Erythroblast (primary cell): Measurements from ENCODE around the gene IQCN.

Source experiments
- DNase-seq, 2 experiments: peaks; one replicate each; lab custom pipeline; 2025; lab: John Stamatoyannopoulos, UW
- GATA1 ChIP-seq: IDR thresholded peaks from 2 replicates; pipeline ENCODE4 v1.6.1; 2011; ENCODE audit warnings: low read depth, mild to moderate bottlenecking, control low read depth, low read length, moderate library complexity
- POLR2A ChIP-seq: IDR thresholded peaks from 2 replicates; pipeline ENCODE4 v1.6.1; 2011; ENCODE audit warnings: mild to moderate bottlenecking, low read length

Gene IQCN

GRCh38 chr19:18274219-18274780, at the start of gene IQCN:
TSS of gene IQCN (minus strand) at chr19:18274452. CDS start at chr19:18269478, 4,974 bp downstream.
- DNase-seq, result no peak

GRCh38 chr19:18322759-18323460, 48.7 kb upstream of the IQCN start, which contains the start of gene LSM4:
TSS of gene LSM4 (minus strand) at chr19:18323076. CDS start at chr19:18323020, 56 bp downstream.
- TF ChIP-seq POLR2A (peak; percentile 84), GATA1 (no peak)
- DNase-seq, result peak; percentile 99

More at GRCh38 chr19:18274219-18274780, at the start of gene IQCN:
- TF ChIP-seq GATA1 (no peak), POLR2A (no peak)

DNA sequence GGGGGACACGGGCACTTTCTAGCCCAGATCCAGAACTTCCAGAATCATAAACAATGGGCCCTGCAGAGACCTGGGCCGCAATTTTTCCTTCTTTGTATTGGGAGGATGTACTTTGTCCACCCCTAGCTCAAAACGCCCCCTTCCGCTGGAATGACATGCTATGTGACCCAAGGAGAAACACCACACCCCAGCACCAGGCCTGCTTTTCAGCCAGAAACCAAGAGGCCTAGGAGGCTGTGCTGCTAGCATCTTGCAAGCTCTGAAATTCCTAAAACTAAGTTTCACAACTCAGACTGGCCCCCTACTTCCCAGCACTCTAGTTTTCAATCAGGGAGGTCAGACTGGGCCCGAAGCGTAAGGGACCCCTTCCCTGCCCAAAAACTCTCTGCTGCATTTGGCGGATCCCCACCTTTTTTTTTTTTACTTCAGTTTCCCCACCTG, 48.1 kb upstream of the IQCN start:
- no peak for TF ChIP-seq GATA1
- no peak for TF ChIP-seq POLR2A
- DNase-seq, result peak; percentile 79 to 80

DNA sequence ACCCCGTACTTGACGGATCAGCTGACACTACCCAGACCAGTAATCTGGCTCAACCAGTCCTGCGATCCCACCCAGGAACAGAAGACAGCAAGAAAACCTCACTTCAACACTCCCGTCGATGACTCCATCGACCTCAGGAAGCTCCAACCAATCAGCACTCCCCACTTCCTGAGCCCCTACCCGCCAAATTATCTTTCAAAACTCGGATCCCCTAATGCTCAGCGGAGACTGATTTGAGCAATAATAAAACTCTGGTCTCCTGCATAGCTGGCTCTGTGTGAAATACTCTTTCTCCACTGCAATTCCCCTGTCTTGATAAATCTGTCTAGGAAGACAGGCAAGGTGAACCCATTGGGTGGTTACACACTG, 47.5 kb upstream of the IQCN start:
- no peak for TF ChIP-seq GATA1
- no peak for TF ChIP-seq POLR2A
- DNase-seq, result peak in 1 of 2 experiments; percentile 43

GRCh38 chr19:18320865-18321733, 46.8 kb upstream of the IQCN start:
- no peak for DNase-seq
- TF ChIP-seq POLR2A (no peak), GATA1 (no peak)

DNA sequence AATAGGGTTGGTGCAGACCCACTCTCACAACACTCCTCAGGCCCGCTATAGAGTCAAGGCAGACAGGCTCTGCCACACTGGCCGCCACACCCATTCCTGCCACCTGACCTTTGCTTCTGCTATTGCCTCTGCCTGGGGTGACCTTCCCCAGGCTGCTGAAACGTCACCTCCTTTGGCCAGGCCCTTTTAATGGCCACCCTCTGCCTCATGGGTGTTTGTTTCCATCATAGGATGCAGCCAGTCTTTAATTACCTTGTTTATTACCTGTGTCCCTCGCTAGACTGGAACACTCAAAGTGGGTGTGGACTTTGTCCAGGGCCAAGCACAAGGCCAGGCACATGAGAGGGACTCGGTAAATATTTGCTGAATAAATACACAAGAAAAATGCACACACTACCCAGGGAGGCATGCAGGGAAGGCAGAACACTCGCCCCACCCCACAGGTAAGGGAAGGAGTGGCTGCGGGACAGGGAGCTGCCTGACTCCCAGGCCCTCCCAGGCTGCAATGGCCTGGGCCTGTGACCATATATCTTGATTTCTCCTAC, 45.4 kb upstream of the IQCN start:
- DNase-seq, result no peak
- TF ChIP-seq POLR2A (no peak), GATA1 (no peak)

- DNase-seq, result peak; percentile 66 to 71
- TF ChIP-seq POLR2A (peak; percentile 51), GATA1 (no peak)
Observed at GRCh38 chr19:18317961-18318800, 43.9 kb upstream of the IQCN start.

DNA sequence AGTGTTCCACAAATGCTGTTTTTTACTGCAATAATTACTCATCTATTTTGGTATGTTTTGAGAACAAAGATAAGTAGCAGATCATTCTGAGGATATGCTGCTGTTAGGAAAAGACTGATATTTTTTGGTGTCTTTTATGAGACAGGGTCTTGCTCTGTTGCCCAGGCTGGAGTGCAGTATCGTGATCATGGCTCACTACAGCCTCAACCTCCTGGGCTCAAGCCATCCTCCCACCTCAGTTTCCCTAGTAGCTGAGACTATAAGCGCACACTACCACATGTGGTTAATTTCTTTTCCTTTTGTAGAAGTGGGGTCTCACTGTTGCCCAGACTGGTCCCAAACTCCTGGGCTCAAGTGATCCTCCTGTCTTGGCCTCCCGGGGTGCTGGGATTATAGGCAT, 39.1 kb upstream of the IQCN start:
- no peak for TF ChIP-seq GATA1
- TF ChIP-seq POLR2A, result no peak
- DNase-seq, result no peak

DNA sequence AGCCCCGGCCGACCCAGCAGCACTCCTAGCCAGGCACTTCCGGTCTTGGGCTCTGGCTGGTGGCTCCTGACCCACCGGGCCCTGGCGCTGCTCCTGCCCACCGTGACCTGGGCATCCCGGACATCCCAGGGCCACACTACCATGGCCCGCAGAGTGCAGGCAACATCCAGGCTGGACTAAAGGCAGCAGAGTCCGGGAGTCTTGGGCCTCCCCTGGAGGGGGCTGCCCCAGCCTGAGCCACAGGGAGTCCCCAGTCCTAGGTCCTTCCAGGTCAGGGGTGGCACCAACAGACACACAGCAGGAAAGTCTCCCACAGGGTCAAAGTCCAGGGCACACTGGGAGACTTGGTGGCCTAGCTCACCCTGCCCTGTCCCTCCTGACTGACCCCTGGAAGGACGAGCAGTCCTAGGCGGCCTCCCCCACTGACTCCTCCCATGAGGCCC, 37.9 kb upstream of the IQCN start:
- TF ChIP-seq GATA1, result no peak
- no peak for DNase-seq

DNA sequence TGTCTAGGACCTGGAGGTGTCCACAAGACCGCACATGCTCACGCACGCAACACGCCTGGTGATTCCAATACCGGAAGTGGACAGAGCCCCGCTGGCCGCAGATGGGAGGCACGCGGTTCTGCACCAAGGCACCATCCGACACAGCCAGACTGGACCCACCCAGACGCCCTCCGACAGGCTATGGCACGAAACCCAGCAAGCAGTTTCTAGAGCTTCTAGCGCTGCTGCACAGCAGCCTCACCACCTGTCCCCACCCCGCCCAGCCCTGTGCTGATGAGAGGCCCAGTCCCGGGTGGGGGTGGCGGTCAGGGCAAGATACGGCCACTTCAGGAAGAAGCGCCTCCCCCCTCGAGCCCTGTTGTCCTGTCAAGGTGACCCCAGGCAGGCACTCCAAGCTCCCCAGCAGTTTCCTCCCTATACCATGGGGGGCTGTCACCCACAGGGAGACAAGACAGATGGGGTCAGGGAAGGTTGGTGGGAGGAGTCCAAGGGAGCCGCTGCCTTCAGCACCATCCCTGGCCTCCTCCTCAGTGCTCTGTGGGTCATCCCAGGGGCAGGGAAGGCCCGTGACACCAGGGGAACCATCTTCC, 37.3 kb upstream of the IQCN start:
- no peak for DNase-seq
- TF ChIP-seq GATA1 (no peak), POLR2A (no peak)

DNA sequence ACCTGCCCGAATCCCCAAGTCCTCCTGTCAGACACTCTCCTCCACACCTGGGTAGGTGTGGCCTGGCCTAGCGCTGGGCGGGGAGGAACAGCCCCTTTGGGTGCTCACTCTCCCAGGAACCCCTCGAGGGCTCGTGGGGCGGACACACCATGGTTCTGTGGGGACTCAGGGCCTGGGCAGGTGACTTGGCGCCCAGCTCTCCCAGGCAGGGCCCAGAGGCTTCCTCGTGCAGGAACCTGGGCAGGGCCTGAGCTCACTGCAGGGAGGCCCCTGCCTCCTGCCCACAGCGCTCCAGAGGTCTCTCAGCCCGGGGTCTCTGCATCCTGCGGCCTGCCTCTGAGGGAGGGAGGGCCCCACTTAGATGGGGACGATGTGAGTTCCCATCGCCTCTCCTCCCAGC, 36.7 kb upstream of the IQCN start:
- TF ChIP-seq POLR2A (no peak), GATA1 (no peak)
- DNase-seq, result no peak

DNA sequence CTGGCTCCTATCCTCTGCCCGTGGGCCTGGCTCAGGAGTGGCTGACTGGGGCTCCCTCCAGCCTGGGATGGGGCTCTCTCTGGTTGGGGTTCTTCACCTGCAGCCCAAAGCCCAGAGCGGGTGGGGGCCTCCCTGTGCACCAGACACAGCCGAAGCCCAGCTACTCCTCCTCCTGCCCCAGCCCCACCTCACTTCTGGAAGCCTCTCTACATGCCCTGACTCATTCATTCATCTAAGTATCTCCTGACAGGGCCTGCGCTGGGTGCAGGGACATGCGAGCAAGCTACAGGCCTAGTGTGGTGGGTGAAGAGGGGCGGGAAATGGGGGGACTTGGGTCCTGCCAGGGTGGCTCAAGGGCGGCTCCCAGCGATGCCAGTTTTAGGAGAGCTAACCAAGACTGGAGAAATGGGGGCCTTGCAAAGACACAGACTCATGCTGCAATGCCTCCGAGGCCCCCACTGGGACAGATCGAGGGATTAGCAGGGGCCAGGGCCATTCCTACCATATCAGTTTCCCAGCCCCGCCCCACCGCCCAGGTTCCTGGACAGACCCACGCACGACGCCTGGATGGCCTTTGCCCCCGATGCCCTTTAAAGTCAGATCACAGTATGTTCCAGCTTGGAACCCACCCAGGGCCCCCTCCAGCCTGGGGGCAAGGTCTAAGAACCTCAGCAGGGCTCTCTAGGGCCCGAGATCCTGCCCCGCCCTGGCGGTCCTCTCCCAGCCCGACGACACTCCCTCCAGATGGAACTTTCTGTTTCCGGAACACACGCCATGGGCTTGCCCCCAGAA, 36.1 kb upstream of the IQCN start:
- no peak for DNase-seq

More for the DNA sequence above, 36.1 kb upstream of the IQCN start:
- TF ChIP-seq POLR2A (no peak), GATA1 (no peak)
